LNCaP clone FGC (cell line): Measurements from ENCODE around the gene COX6B2.

Source experiments
- DNase-seq: peaks from one replicate; pipeline ENCODE4 v3.0.0-alpha.2; 2011; ENCODE audit warnings: low read depth
- H3K4me3 ChIP-seq: 2 replicates; pipeline ENCODE4 v1.5.1; 2011; ENCODE audit warnings: mild to moderate bottlenecking, low read depth, low read length, control low read depth
- CTCF ChIP-seq: IDR thresholded peaks from 2 replicates; pipeline ENCODE4 v1.5.1; 2012; ENCODE audit warnings: mild to moderate bottlenecking; ENCODE audit not compliant: control insufficient read depth, insufficient read depth; ENCODE audit errors: extremely low read depth

Gene COX6B2

DNA sequence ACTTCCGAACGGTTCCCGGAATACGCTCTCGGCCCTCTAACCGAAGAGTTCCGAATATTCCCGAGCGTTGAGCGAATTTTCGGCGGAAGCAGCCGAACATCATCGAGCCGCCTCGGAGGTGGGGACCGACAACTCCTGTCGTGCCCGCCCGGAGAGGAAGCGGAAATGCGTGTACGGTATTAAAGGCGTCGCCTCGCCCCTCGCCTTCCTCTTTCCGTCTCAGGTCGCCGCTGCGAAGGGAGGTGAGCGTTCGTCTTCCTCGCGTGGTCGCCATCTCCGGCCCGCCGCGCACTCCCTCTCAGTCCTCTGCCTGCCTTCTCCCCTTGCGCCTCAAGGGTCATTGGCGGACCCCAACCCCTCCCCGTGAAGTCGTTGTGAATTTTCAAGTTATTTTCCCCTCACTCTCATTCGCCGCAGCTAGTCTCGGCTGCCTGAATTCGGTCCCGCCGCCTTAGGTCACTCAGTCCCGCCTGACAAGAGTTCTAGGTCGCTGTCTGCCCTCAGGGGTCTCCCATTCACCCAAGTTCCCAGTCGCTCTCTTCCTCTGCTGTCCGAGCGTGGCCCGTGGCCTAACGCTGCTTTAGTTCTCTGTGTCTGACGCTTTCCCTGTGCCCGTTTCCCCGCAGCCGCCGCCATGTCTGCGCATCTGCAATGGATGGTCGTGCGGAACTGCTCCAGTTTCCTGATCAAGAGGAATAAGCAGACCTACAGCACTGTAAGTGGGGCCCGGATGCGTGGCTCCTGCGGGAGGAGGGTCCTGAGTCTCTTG lies 31.4 kb upstream of the COX6B2 start, which contains the start of gene RPL28:
Gene RPL28, plus strand, starts transcription at position 209 of the 769 bp plus-strand sequence. Its CDS starts 426 bp downstream, at position 635.
- H3K4me3 ChIP-seq, result peak within 1 kb of the TSS; percentile 89
- DNase-seq, result peak; percentile 92
- no peak for TF ChIP-seq CTCF

DNA sequence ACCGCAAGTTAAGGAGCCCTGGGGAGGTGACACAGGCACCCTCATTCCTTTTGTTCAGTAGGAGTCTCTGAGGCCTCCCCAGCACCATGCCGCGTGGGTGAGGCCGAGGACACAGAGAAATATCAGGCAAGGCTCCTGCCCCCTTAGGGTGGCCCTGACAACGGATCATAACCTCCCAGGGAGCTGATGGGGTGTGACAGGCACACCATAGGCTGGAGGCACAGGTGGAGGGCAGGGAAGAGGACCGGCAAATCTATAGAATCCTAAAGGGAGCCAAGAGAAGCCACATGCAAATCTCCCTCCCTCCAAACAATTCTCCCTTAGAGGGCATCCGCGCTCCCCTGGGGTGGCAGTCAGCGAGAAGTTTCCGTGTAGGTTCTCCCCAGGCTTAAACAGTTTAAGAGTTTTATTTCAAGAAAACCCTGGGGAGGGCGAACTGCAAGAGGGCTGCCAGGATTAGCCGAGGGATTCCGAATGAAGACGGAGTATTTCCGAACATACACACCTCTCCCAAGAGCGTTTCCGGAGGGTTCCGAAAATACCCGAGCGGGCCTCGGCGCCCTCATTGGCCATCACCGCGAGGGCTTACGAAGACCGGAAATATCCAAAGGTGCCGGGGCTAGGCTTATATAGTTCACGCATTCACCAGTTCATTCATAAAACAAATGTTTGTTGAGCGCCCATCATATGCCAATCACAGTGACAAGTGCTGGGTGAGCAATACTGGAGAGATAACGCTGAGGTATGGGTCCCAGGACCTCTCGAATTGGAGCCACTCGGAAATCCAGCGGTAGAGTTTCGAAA lies 30.6 kb upstream of the COX6B2 start:
- peak overlapping the region; percentile 89 for H3K4me3 ChIP-seq
- peak; percentile 82 for DNase-seq
- no peak for TF ChIP-seq CTCF

DNA sequence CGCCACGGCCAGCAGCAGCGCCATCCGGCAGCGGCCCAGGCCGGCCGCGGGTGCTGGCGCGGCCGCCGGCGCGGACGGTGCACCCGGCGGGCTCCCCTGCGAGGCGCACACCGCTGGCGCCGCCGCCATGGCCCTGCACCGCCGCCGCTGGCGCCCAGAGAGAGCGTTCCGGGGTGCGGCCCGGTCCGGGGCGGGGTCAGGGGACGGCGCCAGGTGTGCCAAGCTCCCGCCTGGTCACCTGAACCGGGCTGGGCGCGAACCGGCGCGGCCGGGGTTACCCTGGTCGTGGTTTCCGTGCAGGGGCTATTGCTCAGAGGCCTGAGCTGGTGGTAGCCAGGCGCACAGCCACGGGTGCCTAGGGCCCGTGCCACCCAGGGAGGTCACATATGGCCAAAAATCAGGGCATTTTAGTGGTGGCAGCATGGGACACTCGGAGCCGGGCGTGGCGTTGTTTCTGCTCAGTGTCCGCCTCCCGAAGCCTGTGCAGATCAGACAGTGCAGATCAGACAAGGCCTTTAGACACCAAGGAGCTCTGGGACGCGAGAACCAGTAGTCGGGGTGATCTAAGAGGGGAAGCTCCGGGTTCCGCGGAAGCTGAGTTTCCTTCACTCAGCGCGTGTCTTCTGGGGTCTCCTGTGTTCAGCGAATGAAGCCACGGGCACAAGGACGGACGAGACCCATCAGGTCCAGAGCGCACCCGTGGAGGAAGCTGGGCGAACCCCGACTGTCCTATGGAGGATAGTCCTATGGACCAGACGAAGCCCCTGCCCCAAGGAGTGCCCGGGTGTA lies 29.8 kb upstream of the COX6B2 start, which contains the start of gene TMEM238:
Gene TMEM238, minus strand, starts transcription at position 162 of the 789 bp plus-strand sequence. Its CDS starts 33 bp downstream, at position 129.
- no peak for TF ChIP-seq CTCF
- no peak for DNase-seq

GRCh38 chr19:55383279-55384130 lies 29.0 kb upstream of the COX6B2 start:
- TF ChIP-seq CTCF, result peak; percentile 37; the same call in 1 of the 2 replicates
- DNase-seq, result no peak
- peak overlapping the region; percentile 89 for H3K4me3 ChIP-seq

More for the DNA sequence above, 29.8 kb upstream of the COX6B2 start, which contains the start of gene TMEM238:
- peak within 1 kb of the TSS; percentile 89 for H3K4me3 ChIP-seq

DNA sequence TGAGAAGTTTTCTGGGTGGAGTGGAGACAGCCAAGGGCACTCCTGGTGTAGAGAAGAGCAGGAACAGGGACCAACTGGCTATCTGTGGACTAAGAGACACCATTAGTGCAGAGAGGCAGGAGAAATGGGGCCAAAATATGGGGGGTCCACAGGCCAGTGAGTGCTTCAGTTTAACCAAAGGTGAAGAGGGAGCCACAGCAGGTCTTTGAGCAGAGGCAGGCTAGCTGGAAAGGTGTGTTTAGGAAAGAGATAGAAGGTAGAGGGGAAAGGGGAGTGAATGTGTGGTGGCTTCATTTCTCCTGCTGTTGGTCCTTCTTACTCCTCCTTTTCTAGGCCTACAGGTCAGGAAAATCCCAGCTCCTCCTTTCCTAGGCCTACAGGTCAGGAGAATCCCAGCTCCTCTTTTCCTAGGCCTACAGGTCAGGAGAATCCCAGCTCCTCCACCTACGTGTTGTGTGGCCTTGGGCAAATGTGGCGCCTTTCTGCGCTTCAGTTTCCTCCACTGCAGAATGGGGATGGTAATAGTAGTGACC lies 28.1 kb upstream of the COX6B2 start:
- H3K4me3 ChIP-seq, result peak overlapping the region; percentile 69
- no peak for TF ChIP-seq CTCF
- no peak for DNase-seq

GRCh38 chr19:55382013-55382412 lies 27.5 kb upstream of the COX6B2 start:
- DNase-seq, result no peak
- H3K4me3 ChIP-seq, result no peak overlapping the region
- TF ChIP-seq CTCF, result no peak
